Heart left ventricle (tissue), 16 donors: ENCODE data around the gene CTNND2. TPM values are rescaled to one million over a fixed set of nuclear protein-coding genes. Genes with fewer than 3 reads are reported as not detected.

Source experiments
- ATAC-seq, 4 donors: fragments of 200-7000 bp; cut with Tn5 transposase; one replicate each; pipeline ENCODE4 v1.9.1; 2020 to 2022; ENCODE audit warnings: moderate library complexity in 4 of 4, mild to moderate bottlenecking in 3 of 4, moderate number of reproducible peaks in 1 of 4
- DNase-seq, 5 donors: peaks; one replicate each; pipeline ENCODE4 v3.0.0-alpha.2; 2020
- H3K27ac ChIP-seq, 12 donors: fragments of 200-600 bp; sonication (generic) in 4 of 12; one replicate each; pipeline versions ENCODE4 v1.5.0 to v1.8.0; 2016 to 2022; ENCODE audit warnings: mild to moderate bottlenecking in 2 of 12
- H3K27me3 ChIP-seq, 9 donors: fragments of 200-600 bp; sonication (generic) in 2 of 9; one replicate each; pipeline versions ENCODE4 v1.5.1 to v1.8.0; 2016 to 2022; ENCODE audit warnings: mild to moderate bottlenecking in 3 of 9
- H3K36me3 ChIP-seq, 9 donors: fragments of 200-600 bp; sonication (generic) in 2 of 9; one replicate each; pipeline versions ENCODE4 v1.5.0 to v1.8.0; 2018 to 2022; ENCODE audit warnings: mild to moderate bottlenecking in 2 of 9
- H3K4me1 ChIP-seq, 12 donors: fragments of 200-600 bp; sonication (generic) in 4 of 12; one replicate each; pipeline versions ENCODE4 v1.5.0 to v1.8.0; 2016 to 2022; ENCODE audit warnings: mild to moderate bottlenecking in 3 of 12
- H3K4me3 ChIP-seq, 12 donors: fragments of 200-600 bp; sonication (generic) in 4 of 12; one replicate each; pipeline versions ENCODE4 v1.5.0 to v1.8.0; 2017 to 2022; ENCODE audit warnings: mild to moderate bottlenecking in 9 of 12, moderate library complexity in 4 of 12
- H3K9me3 ChIP-seq, 12 donors: fragments of 200-600 bp; sonication (generic) in 4 of 12; one replicate each; pipeline versions ENCODE4 v1.5.0 to v1.8.0; 2016 to 2022; ENCODE audit warnings: mild to moderate bottlenecking in 1 of 12
- CTCF ChIP-seq, 12 donors: fragments of 200-600 bp; sonication (generic) in 4 of 12; IDR thresholded peaks; one replicate each; pipeline versions ENCODE4 v1.5.0 to v1.8.0; 2018 to 2022; ENCODE audit warnings: antibody characterized with exemption in 12 of 12, mild to moderate bottlenecking in 5 of 12
- POLR2A ChIP-seq, 2 donors: fragments of 450-650 bp; IDR thresholded peaks; one replicate each; pipeline ENCODE4 v1.6.1; 2017; ENCODE audit warnings: antibody characterized with exemption in 2 of 2, mild to moderate bottlenecking in 2 of 2, moderate library complexity in 2 of 2
- WGBS, 4 donors: extraction: QIAGEN DNeasy Blood & Tissue Kit in 2 of 4; methylation state at CpG; one replicate each; pipeline versions ENCODE4 v1.1.5 to v1.1.7; 2013 to 2018; 5-methylcytosine and 5-hydroxymethylcytosine counted together
- intact Hi-C, 10 donors: fragments of 100-400 bp; cut with DNase I; formaldehyde crosslinking; loops; one replicate each; pipeline versions ENCODE4 v1.11.1 to v1.14.2; 2022
- polyA plus RNA-seq, 2 donors: library from polyadenylated mRNA; stranded (reverse); fragments of 200-250 nt; gene quantifications; one replicate each; pipeline ENCODE4 v1.2.3, GENCODE V29; 2013
- total RNA-seq, 9 donors: library from RNA; depleted of rRNA in 2 of 9; stranded (reverse); fragments of >200 nt in 2 of 9; fragmentation: NEBNext Ultra II Directional in 3 of 9; extraction: Animal tissue kit (Norgen Biotek cat#: 25700) in 3 of 9; gene quantifications; one replicate each; pipeline versions ENCODE4 v1.1.0 to v1.2.4, GENCODE V29; 2016 to 2023
- donor health status: ischemic (EF 13 %, LVEDD 7.1; RV severe dilation, severe dysfunction).
- donor health status: healthy with polysubstance abuse.
- donor health status: DM: no; HTN: yes; CAD: no.
- donor health status: DM: no; HTN: no; CAD: no.
- donor health status: ischemic (EF 25% LVEDD 6.9; RV normal size, moderate dysfunction).
- donor health status: ischemic (EF 25% LVEDD 5.7; RV mildly dilated, moderate dysfunction).
- donor health status: healthy.
- donor health status: DM: yes; HTN: yes; CAD: no.
- donor health status: ischemic (EF 35%, LVEDD 5.7; RV mildly dilated, moderate dysfunction).
- donor health status: nonischemic (EF 11% LVEDD 7.7; RV severe dilation, severe dysfunction).
- donor health status: DM: yes; HTN: yes; CAD: no.
- donor health status: PGD.
- donor health status: ischemic (EF 29% LVEDD 5.4; RV normal size, mild dysfunction).
- donor health status: nonischemic (EF 23%, LVEDD 6.1; RV moderate dilation, normal function).

CTNND2 gene
- total and polyA plus RNA-seq, 11 donors, result 4.0 to 36.8 (median 20.2) TPM

GRCh38 chr5:11045411-11045810, 858.8 kb downstream of the CTNND2 start:
- WGBS, 4 donors, result 89 to 90% (median 89%) methylated on average over 3 of the region's 3 CpGs
- intact Hi-C loops, result no loop called here
- Histone ChIP-seq H3K4me1 (peaks cover 0 to 4% (median 0%) of the 10 kb centered on the region in 12 donors), H3K27me3 (no peaks in the 10 kb centered on the region), H3K27ac (no peak overlapping the region), H3K4me3 (no peak overlapping the region), H3K36me3 (no peaks in the 10 kb centered on the region), H3K9me3 (no peaks in the 10 kb centered on the region)
- no peak for TF ChIP-seq CTCF (IDR thresholded peaks at IDR 0.05)
- no peak for TF ChIP-seq POLR2A (IDR thresholded peaks at IDR 0.05)
- ATAC-seq (no peak), DNase-seq (no peak)

- intact Hi-C loops, result no loop called here
- peaks cover 0 to 4% (median 0%) of the 10 kb centered on the region in 12 donors for H3K4me1 ChIP-seq
- no peak for TF ChIP-seq CTCF (IDR thresholded peaks at IDR 0.05)
- no peak for TF ChIP-seq POLR2A (IDR thresholded peaks at IDR 0.05)
Observed at GRCh38 chr5:11044581-11044980, 859.7 kb downstream of the CTNND2 start.

GRCh38 chr5:11043881-11044280, 860.4 kb downstream of the CTNND2 start:
- no peak for TF ChIP-seq CTCF (IDR thresholded peaks at IDR 0.05)
- TF ChIP-seq POLR2A (IDR thresholded peaks at IDR 0.05), result no peak
- DNase-seq (no peak), ATAC-seq (no peak)
- no peak overlapping the region for H3K27ac ChIP-seq
- 56 to 70% (median 61%) methylated on average over 5 of the region's 5 CpGs for WGBS, 4 donors
- peaks cover 0 to 4% (median 0%) of the 10 kb centered on the region in 12 donors for H3K4me1 ChIP-seq
- no peaks in the 10 kb centered on the region for H3K36me3 ChIP-seq
- intact Hi-C loops, result no loop called here
- H3K4me3 ChIP-seq, result no peak overlapping the region
- H3K27me3 ChIP-seq, result no peaks in the 10 kb centered on the region
- H3K9me3 ChIP-seq, result no peaks in the 10 kb centered on the region

More at GRCh38 chr5:11044581-11044980, 859.7 kb downstream of the CTNND2 start:
- Histone ChIP-seq H3K27ac (no peak overlapping the region), H3K36me3 (no peaks in the 10 kb centered on the region), H3K27me3 (no peaks in the 10 kb centered on the region), H3K9me3 (no peaks in the 10 kb centered on the region), H3K4me3 (no peak overlapping the region)
- ATAC-seq (no peak), DNase-seq (no peak)

GRCh38 chr5:11040345-11040744, 863.9 kb downstream of the CTNND2 start:
- DNase-seq (no peak), ATAC-seq (no peak)
- intact Hi-C loops, result no loop called here
- no peak overlapping the region for H3K27ac ChIP-seq
- no peaks in the 10 kb centered on the region for H3K4me1 ChIP-seq
- TF ChIP-seq CTCF (IDR thresholded peaks at IDR 0.05) (no peak), POLR2A (IDR thresholded peaks at IDR 0.05) (no peak)
- H3K36me3 ChIP-seq, result no peaks in the 10 kb centered on the region
- WGBS, 4 donors, result 77 to 84% (median 81%) methylated on average over 1 of the region's 1 CpG
- no peaks in the 10 kb centered on the region for H3K27me3 ChIP-seq
- H3K4me3 ChIP-seq, result no peak overlapping the region
- H3K9me3 ChIP-seq, result no peaks in the 10 kb centered on the region
